ENCODE results near the gene WDR20.

WDR20 gene

GRCh38 chr14:102227184-102227964 is 87.7 kb downstream of the WDR20 start:
- no peak overlapping the region for H3K27ac ChIP-seq
- TF ChIP-seq CTCF (IDR thresholded peaks at IDR 0.05) (no peak), ZFX (IDR thresholded peaks at IDR 0.05; ENCODE audit: borderline replicate concordance) (no peak)

GRCh38 chr14:102229071-102229738 is 89.5 kb downstream of the WDR20 start:
- H3K27ac ChIP-seq = no peak overlapping the region
- no peak for TF ChIP-seq ZFX (IDR thresholded peaks at IDR 0.05; ENCODE audit: borderline replicate concordance)
- no peak for TF ChIP-seq CTCF (IDR thresholded peaks at IDR 0.05)

- no peak overlapping the region for H3K27ac ChIP-seq
- TF ChIP-seq CTCF (IDR thresholded peaks at IDR 0.05) (no peak), ZFX (IDR thresholded peaks at IDR 0.05; ENCODE audit: borderline replicate concordance) (no peak)
These were observed 90.0 kb downstream of the WDR20 start for GRCh38 chr14:102229739-102230092.

GRCh38 chr14:102230481-102231210 is 90.9 kb downstream of the WDR20 start:
- no peak overlapping the region for H3K27ac ChIP-seq
- TF ChIP-seq CTCF (IDR thresholded peaks at IDR 0.05) = no peak
- no peak for TF ChIP-seq ZFX (IDR thresholded peaks at IDR 0.05; ENCODE audit: borderline replicate concordance)

- no peak overlapping the region for H3K27ac ChIP-seq
- TF ChIP-seq ZFX (IDR thresholded peaks at IDR 0.05; ENCODE audit: borderline replicate concordance) = no peak
- no peak for TF ChIP-seq CTCF (IDR thresholded peaks at IDR 0.05)
These were observed 92.0 kb downstream of the WDR20 start for GRCh38 chr14:102231476-102232347.

GRCh38 chr14:102232348-102232625 is 92.6 kb downstream of the WDR20 start:
- no peak overlapping the region for H3K27ac ChIP-seq
- TF ChIP-seq ZFX (IDR thresholded peaks at IDR 0.05; ENCODE audit: borderline replicate concordance) (no peak), CTCF (IDR thresholded peaks at IDR 0.05) (no peak)
